Measurements from ENCODE around the gene MRPL1.

MRPL1 gene

DNA sequence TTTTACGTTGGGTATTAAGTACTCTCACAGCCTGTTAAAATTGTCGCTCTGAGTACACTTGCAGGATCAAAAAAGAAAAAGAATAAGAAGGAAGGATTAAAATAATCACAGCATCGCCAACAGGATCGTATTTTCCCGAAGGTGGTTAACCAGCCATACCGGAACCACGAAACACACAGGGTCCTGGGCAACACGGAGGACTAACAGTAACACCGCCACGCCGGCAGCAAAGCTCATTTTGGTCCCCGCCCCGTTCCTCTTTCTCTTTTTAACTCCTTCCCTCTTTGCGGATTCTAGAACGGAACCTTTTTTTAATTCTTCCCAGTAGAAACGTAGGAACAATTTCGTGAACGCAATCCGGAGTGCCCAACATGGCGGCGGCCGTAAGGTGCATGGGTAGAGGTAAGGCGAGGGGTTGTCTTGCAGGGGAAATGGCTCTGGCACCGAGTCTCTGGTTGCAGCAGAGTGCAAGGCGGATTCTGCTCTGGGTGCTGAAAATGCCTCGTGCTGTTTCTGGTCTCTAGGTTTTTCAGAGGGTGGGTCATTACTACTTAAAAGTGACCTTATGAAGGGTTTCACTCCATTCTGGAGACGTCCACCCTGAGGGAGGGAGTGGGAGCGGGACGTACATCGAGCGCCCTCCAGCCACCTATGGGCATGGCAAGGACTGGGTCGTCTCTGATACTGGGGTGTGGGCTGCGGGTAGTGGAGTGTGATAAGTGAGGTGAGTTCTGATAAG, at the start of gene MRPL1:
TSS of gene MRPL1 (plus strand) at position 353 of the 739 bp plus-strand sequence. CDS start at position 372, 19 bp downstream.
- peak; percentile 80 to 98 for DNase-seq

- no peak for DNase-seq
Observed at GRCh38 chr4:77815636-77816035, 47.0 kb upstream of the MRPL1 start.

DNA sequence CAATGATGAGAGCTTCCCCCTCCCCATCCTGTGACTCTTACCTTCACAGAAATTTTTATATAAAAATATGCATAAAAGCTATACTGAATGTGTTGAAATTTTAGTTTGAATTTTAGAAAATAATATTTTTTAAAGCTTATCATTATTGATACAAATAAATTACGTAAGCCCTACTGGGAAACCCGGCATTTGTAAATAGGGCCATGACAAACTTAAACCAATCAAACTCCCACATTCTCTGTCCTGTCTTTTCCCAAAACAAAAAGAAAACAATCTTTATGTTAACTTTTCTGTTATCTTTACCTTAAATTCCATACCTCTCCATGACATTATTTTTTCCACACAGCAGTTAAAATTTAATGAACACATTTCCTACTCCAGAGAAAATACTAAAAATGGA, 46.1 kb upstream of the MRPL1 start:
- DNase-seq = no peak

GRCh38 chr4:77817304-77818072, 45.1 kb upstream of the MRPL1 start:
- no peak for DNase-seq

- DNase-seq = peak; percentile 45 to 81
Observed at GRCh38 chr4:77818073-77818601, 44.5 kb upstream of the MRPL1 start.

- DNase-seq = peak; percentile 40 to 65
Observed at GRCh38 chr4:77818602-77819403, 43.8 kb upstream of the MRPL1 start, which contains the start of gene CNOT6L. TSS of gene CNOT6L (minus strand) at chr4:77819368. CDS start at chr4:77819308, 60 bp downstream.

DNA sequence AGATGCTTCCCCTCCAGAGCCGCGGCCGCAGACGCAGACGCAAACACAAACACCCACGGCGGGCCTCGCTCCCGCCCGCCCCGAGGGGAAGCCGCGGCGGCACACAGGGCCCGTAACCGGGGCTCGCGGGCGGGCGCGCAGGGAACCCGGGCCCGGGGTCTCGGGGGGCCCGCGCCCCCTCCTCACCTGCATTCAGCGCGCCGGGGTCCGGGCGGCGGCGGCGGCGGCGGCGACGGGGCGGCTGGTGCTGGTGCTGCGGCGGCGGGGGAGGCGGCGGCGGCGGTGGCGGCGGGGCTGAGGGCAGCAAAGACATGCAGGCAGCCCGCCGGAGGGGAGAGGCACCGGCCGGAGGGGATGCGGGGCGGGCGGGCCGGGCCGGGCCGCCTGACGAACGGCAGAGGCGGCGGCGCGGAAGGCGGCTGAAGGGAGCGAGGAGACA, 43.2 kb upstream of the MRPL1 start:
- DNase-seq = no peak

GRCh38 chr4:77819843-77820648, 42.6 kb upstream of the MRPL1 start:
- peak; percentile 90 to 93 for DNase-seq

DNA sequence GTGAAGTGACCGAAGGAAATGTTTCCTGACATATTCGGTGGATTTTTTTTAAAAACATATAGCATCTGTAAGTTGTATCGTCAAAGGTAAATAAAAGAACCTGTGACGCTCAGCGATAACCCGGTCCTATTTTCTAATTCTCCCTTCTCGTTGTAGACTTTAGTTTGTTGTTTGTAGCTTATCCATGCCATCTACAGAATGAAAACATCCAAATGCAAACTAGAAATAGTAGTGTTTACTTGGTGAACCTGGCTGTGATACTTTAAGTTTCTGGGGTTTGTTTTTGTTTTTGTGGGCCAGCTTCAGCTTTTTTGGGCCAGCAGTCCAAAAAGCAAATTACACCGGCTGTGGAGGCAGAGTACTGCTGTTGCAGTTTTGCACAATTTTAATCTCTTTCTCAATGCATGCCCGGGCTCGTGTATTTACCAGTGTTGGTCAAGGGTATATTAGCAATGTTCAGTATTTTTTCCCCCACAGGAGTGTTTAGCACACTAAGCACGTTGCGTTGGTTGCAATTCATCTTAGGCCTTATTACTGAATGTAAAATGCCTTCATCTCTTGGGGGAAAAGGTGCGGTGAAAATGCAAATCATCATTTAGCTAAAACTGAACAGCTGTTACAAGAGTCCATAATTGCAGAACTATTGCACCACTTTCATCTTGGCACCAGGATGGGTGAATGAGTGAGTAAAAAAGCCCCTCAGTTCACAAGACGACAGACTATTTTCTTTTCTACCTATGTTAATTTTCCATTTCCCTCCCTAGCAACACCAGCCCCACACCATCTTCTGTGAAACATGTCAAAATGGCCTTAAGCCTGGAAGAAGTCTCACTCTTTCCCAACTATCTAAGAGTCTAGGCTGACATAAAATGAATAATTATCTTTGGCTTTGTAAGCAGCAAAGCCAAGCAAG, 41.7 kb upstream of the MRPL1 start:
- DNase-seq = peak in 1 of 2 donors; percentile 67

GRCh38 chr4:77821775-77822174, 40.9 kb upstream of the MRPL1 start:
- DNase-seq = no peak

DNA sequence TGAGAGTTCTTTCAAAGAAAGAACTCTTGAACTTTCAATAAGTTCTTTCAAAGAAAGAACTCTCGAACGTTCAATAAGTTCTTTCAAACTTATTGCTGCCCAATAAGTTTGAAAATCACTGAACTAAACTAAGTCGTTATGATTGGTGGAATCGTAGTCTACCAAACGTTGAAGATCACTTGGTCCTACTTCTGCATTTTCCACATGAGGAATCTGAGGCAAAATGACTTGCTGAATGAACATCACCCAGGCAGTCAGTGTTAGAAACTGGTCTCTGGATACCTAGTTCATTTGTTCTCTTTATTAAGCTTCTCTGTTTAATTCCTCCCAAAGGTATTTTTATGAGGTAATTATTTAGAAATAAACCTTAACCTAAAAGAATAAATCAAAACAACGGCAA, 36.4 kb upstream of the MRPL1 start:
- DNase-seq = no peak

GRCh38 chr4:77827343-77827742, 35.3 kb upstream of the MRPL1 start:
- no peak for DNase-seq

GRCh38 chr4:77833126-77833724, 29.4 kb upstream of the MRPL1 start:
- no peak for DNase-seq

DNA sequence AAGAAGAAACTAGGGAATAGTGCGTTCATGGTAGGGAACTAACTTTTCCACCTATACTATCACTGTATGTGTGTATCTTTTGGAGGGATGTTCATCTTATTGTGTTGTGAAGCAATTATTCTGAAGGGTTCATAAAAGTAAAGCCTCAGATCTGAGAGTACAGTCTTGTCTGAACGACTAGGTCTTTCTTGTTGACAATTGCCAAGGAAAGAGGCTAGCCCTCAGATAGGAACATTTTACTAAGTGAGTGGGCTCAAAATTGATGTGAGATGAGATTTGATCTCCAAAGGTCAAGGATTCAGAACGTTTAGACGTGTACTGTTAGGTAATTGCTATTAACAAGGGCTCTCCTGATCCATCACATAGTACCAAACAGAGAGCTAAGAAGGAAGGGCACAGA, 28.2 kb upstream of the MRPL1 start:
- no peak for DNase-seq

DNA sequence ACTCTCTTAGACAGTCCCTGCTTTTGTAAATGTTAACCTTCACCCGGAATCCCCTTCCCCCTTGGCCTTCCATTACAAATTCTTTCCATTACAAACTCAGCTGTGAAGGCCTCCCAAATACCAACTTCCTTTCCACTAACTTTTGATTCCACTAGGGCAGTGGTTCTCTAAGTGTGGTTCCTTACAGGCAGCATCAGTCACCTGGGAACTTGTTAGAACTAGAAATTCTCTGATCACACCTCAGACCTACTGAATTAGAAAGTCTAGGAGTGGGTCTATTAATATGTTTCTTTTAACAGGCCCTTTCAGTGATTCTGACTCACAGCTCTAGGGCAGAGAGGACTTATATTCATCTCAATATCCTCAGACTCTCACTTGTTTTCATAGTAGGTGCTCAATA, 19.0 kb upstream of the MRPL1 start:
- DNase-seq = no peak

DNA sequence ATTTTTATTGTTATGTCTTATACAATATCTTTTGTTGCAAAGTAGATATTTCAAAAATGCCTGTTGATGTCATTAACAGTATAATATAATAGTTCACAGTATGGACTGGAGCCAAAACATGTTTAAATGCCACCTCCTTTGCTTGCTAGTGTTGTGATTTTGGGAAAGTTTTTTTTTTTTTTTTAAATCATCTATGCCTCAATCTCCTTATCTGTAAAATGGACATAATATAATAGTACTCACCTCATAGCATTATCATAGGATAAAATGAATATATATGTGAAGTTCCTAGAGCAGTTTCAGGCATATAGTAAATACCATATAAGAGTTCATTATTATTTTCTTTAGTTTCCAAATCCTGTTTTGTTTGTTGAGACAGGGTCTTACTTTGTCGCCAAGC, 18.3 kb upstream of the MRPL1 start:
- DNase-seq = no peak

DNA sequence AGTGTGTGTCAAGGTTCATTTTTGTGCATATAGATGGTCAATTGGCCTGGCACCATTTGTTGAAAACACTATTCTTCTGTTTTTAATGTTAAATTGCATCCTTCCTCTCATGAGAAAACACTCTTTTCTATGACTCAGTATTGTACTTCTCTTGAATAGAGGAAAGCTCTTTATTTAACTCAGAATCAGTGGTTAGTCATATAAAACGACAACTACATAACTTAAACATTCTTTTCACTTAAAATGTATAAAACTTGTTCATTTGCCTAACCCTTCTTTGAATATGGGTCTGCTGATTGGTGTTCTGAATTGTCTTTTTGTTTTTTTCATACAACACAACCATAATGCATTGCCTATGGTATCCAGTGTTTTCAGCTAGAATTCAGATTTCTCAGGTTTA, 17.2 kb upstream of the MRPL1 start:
- DNase-seq = no peak

DNA sequence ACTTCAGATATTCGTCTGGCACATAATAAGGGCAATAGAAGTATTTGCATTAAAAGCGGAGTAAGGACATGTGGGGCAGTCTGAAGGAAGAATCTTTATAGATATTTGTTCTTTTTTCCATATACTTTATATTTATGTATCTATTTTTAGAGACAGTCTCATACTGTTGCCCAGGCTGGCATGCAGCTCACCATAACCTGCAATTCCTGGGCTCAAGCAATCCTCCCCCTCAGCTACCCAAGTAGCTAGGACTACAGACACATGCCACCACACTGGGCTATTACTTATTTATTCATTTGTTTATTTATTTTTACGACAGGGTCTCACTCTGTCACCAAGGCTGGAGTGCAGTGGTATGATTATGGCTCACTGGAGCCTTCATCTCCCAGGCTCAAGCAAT, 16.7 kb upstream of the MRPL1 start:
- DNase-seq = no peak

- no peak for DNase-seq
Observed at GRCh38 chr4:77848508-77848907, 14.1 kb upstream of the MRPL1 start.

GRCh38 chr4:77849278-77849965, 13.2 kb upstream of the MRPL1 start:
- DNase-seq = no peak

All from hippocampal formation (tissue), 2 donors.